ENCODE measurements around the gene RBM3.

GRCh38 chrX:48574270-48575266 is at the start of gene RBM3:
- peak; percentile 39; the same call in 1 of the 2 replicates for TF ChIP-seq CHD1 (IDR thresholded peaks at IDR 0.05; ENCODE audit: low read depth, low read length)
- no peak for TF ChIP-seq CHD4 (IDR thresholded peaks at IDR 0.05)
- no peak for TF ChIP-seq EP300 (IDR thresholded peaks at IDR 0.05; ENCODE audit: borderline replicate concordance in 1 of 2, control insufficient read depth in 1 of 2, low read depth in 2 of 2, low read length in 2 of 2)
- TF ChIP-seq SRF (IDR thresholded peaks at IDR 0.05; ENCODE audit: low read depth in 2 of 2, low read length in 2 of 2), result peak in 1 of 2 experiments; percentile 47; a peak in 1 of 4 replicates
